ENCODE data around the gene APOL1.

DNA sequence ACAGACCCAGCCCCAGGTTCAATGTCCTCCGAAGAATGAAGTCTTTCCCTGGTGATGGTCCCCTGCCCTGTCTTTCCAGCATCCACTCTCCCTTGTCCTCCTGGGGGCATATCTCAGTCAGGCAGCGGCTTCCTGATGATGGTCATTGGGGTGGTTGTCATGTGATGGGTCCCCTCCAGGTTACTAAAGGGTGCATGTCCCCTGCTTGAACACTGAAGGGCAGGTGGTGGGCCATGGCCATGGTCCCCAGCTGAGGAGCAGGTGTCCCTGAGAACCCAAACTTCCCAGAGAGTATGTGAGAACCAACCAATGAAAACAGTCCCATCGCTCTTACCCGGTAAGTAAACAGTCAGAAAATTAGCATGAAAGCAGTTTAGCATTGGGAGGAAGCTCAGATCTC, 14.1 kb downstream of the APOL1 start:
- TF ChIP-seq, protein P1, sequence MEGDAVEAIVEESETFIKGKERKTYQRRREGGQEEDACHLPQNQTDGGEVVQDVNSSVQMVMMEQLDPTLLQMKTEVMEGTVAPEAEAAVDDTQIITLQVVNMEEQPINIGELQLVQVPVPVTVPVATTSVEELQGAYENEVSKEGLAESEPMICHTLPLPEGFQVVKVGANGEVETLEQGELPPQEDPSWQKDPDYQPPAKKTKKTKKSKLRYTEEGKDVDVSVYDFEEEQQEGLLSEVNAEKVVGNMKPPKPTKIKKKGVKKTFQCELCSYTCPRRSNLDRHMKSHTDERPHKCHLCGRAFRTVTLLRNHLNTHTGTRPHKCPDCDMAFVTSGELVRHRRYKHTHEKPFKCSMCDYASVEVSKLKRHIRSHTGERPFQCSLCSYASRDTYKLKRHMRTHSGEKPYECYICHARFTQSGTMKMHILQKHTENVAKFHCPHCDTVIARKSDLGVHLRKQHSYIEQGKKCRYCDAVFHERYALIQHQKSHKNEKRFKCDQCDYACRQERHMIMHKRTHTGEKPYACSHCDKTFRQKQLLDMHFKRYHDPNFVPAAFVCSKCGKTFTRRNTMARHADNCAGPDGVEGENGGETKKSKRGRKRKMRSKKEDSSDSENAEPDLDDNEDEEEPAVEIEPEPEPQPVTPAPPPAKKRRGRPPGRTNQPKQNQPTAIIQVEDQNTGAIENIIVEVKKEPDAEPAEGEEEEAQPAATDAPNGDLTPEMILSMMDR (conservative IDR thresholded peaks at IDR 0.05; ENCODE audit: low read depth, low read length) = no peak
- TF ChIP-seq USF2 (IDR thresholded peaks at IDR 0.05; ENCODE audit: low read depth, low read length) = no peak
- no peak for TF ChIP-seq POLR2A (IDR thresholded peaks at IDR 0.05; ENCODE audit: low read depth, low read length)
- no peak for TF ChIP-seq RCOR1 (IDR thresholded peaks at IDR 0.05; ENCODE audit: insufficient replicate concordance, low read length)

All from IMR-90 (cell line).